NCI-H1092 treated with DMSO at 0.1 percent for 48 hours (cell line): Measurements from ENCODE around the gene MCRIP1.
A peak's percentile ranks its signal among the peaks of the same experiment; 100 is the strongest.
"Not testable (repeated sequence)": the region's sequence is repeated elsewhere in the genome, so short reads cannot be mapped to it uniquely, and the experiment has no call there.

Experiments
- DNase-seq: peaks from one replicate; lab custom pipeline; 2025; lab: John Stamatoyannopoulos, UW

The MCRIP1 gene

DNA sequence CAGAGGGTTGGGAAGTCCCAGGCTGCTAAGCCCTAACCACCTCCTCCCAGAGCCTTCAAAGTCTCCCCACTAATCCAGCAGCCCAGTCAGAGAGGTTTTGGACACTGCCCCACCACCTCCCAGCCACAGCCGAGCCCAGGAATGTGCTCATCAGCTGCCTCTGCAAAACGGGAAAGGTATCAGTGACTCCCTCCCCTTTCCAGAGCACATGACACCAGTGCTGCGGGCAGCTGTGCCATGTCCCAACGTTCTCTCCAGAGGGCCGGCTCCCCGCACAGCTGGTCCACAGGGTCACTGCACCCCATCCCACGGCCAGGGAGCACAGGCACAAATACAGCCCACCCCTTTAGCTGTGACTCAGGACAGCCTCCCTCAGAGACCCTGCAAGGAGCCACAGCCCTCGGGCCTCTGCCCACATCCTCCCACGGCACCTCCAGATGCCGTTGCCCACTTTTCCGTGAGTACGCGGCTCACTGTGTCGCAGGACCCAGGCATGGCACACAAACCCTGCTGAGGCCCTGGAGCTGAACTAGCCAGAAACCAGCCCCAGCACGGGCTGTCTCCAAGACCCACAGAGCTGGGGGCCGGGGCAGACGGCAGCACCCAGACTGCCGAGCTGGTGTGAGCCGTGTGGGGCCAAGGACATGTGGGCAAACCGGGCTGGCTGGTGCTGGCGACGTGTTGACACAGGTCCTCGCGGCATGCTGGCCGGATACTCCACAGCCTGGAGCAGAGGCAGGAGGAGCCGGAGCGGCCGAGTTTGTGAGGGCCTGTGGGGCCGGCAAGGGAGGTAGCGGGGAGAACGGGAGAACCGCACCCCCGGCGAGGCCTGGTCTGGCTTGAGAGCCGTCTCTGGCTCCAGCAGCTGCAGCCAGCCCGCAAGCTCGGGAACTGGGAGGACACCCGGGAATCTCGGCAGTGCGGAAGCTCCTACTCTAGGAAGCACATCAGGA is 8.0 kb upstream of the MCRIP1 start:
- DNase-seq, result no peak

GRCh38 chr17:81840059-81840458 is 7.0 kb upstream of the MCRIP1 start:
- not testable (repeated sequence) for DNase-seq

DNA sequence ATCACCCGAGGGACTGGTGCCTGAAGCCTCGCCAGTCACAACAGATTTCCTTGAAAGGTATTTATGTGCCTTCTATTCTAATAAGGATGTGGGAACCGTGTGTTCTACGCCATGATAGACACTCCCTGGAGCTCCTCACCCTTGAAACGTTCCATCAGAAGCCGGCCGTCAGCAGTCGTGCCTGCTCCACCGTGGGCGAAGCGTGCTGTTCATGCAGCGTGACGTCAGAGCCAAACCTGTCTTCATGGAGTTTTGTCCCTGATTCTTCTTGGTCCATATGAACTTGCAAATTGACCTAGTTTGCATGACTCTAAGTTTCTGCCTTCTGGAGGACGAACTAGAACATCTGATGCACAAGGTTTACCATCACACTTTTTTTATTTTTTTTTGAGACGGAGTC is 6.2 kb upstream of the MCRIP1 start:
- no peak for DNase-seq

DNA sequence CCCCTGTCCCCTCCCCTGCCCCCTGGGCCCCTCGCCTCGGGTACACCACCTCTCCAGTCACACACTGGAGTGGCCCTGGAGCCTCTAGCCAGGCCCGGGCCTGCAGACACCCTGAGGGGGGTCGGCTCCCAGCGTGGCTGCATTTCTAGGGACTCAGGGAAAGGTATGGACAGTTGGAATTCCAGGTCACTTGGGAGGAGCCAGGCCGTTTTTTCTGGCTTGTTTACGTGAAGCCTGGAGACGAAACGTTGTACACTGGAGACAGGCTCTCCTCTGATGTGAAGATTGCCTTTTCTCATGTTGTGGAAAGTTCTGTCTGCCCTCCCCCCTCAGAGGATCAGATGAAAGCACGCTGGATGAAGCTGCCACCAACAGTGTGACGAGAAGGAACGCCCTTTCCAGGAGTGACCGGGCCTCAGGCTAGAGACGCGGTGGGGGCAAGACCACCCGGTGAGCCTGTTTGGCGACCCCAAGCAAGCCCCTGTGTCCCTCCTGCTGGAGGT is 5.7 kb upstream of the MCRIP1 start:
- no peak for DNase-seq

- no peak for DNase-seq
These were observed 4.5 kb upstream of the MCRIP1 start for GRCh38 chr17:81837641-81838040.

GRCh38 chr17:81834831-81835267 is 1.8 kb upstream of the MCRIP1 start, which contains the start of gene PPP1R27:
Gene PPP1R27 (minus strand): TSS chr17:81835050. CDS start chr17:81834953, 97 bp downstream.
- no peak for DNase-seq

DNA sequence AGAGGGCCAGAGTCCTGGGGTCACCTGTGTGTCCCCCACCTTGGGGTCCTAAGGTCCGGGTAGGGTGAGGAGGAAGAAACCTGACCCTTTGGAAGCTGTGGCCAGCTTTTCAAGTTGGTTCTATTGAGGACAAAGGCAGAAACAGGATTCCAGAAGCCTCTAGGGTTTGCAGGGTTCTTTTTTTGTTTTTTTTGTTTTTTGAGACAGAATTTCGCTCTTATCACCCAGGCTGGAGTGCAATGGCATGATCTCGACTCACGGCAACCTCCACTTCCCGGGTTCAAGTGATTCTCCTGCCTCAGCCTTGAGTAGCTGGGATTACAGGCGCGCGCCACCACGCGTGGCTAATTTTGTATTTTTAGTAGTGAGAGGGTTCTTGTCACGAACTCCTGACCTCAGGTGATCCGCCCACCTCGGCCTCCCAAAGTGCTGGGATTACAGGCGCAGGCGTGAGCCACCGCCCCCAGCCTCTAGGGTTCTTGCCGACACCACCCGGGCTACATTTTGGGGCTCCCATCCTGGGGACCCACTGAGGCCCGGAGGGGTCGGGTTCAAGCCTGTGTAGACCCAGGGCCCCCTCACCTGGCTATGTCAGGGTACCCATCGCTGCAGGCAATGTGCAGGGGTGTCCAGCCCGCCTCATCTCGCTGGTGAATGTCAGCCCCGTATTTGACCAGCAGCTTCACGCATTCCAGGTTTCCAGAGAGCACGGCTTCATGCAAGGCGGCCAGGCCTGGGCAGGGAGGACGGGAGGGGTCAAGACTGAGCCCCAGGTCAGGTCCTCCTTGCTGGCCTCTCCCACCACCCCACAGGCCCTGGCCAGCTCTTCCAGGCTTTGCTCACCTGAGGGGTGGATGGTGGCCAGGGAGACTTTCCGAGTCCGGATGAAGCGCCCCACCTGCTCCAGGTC is 1.1 kb upstream of the MCRIP1 start:
- no peak for DNase-seq

DNA sequence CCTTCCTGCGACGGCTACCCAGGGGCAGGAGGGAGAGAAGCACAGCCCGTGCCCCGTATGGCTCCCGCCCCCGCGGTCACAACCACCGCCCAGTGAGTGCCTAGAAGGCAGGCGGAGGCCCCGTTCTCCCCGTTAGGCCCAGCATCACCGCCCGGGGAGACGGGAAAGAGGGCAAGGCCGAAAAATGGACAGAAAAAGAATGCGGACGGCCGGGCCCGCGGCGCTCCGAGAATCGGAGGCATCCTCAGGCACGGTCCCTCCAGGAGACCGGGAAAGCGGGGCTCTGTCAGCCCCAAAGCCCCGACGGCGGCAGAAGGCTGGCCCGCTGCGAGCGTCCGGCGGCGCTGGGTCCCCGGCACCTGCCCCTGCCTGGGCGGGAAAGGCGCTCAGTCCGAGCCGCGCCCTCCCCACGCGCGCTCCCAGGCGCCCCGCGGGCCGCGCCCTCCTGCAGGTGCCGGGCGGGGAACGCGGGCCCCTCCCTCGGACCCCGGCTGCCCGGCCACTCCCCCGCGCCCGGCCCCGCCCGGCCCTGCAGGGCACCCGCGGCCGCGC is 407 bp downstream of the MCRIP1 start:
- DNase-seq, result no peak

DNA sequence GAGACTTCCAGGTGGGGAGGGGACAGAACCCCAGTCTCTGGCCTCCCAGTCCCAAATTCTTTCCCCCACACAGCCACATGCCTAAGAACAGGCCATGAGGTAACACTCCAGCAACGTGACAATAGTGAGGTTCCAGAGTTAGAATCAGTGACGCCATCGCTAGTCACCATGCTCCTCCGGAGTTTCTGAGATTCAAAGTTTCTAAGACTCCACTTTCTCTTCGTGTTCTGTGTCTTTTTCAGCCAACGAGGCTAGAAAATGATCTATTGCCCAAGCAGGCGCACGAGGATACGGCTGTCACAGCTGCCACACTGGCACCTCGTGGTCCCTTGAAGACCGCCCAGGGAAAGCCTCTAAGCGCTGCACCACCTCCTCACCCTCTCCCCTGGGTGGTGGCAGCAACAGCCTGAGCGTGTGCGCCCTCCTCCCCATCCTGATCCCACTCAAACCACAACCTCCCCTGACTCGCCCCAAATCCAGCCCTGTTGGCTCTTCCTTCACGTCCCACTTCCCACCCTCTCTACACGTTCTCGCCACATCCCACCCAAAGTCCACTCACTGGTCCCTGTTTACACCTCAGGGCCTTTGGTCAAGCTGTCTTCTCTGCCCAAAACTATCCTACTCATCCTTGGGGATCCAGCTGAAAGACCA is 1.0 kb downstream of the MCRIP1 start:
- peak; percentile 51 for DNase-seq

GRCh38 chr17:81831563-81831956 is 1.5 kb downstream of the MCRIP1 start:
- no peak for DNase-seq

DNA sequence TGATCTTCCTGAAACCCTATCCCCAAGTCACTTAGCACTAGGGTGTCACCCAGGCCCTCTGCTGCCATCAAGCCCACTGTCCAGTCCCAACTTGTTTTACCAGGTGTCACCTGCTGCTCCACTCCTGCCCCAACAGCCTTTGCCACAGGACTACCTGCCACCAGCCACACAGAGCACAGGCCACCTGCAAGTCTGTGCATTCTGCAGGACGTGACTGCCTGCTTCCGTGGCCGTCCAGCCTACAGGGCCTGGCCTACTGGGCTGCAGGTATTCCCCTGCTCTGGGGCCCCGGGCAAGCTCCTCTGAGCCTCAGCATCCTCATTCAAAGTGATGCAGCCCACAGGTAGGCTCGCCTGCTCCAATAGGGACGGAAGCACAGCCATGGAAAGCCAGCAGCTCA is 3.2 kb downstream of the MCRIP1 start:
- no peak for DNase-seq

- no peak for DNase-seq
These were observed 4.4 kb downstream of the MCRIP1 start for GRCh38 chr17:81828656-81829055.

- DNase-seq, result no peak
These were observed 7.1 kb downstream of the MCRIP1 start for GRCh38 chr17:81825841-81826466.

DNA sequence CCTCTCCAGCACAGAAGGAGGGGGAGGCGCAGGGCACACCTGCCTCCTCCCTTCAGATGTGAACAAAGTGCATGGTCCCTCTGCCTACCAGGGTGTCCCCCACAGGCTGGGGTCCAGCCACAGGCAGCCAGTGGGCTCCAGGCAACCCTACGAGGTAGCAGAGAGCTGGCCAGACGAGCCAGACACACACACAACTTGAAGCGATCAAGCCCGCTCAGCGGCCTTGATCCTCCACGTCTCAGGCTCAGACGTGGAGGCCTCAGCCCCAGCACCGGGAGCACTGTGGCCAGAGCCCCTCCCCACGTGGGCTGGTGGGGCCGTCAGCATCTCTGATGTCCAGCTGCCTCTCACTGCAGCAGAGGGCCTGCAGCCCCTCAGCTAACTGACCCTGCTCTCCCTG is 8.5 kb downstream of the MCRIP1 start:
- DNase-seq, result no peak

DNA sequence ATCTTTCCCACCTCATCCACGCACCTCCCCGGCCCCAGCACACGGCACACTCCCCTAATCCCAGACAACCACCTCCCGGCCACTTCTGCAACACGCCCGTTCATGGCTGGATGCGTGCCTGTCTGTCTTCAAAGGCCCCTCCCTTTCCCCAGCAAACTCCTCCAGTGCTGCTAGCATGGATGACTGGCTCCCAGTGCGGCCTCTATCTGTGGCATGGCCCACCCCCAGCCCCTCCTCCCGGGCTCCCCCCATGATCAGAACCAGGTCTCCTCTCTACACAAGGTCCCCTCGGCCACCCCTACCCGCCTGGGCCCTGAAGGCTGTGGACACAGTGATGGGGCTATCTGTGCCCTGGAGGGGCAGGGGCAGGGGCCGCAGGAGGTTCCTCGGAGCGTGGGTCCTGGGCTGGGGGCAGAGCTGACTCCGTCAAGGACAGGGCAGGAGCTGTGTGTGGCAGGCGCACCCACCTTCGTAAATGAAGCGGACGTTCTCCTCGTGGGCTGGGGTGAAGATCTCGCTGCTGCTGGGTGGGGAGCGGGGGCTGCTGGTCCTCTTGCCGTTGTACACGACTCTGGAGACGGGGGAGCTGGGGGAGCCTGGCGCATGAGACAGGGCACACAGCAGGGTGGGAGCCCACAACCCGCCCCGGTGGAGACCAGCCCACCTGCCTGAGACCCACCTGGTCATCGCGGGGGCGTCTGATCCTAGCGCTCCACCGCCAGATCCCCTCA is 9.1 kb downstream of the MCRIP1 start:
- no peak for DNase-seq

GRCh38 chr17:81822996-81823819 is 9.9 kb downstream of the MCRIP1 start:
- DNase-seq, result no peak

DNA sequence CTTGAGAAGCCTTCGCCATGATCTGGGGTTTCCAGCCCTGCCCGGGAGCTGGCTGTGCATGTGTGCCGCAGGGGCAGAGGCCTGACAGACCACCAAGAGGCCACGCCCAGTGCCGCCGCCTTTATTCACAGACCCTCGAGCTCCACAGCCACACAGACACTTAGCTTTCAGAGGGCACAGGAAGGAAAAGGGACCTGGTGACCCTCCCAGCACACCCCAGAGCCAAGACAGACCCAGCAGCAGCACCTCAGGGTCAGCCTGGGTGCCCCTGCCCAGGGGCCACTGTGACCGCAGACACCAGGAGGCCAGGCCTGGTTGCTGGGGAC is 10.8 kb downstream of the MCRIP1 start:
- DNase-seq, result no peak

- DNase-seq, result no peak
These were observed 11.3 kb downstream of the MCRIP1 start for GRCh38 chr17:81821603-81822311.

DNA sequence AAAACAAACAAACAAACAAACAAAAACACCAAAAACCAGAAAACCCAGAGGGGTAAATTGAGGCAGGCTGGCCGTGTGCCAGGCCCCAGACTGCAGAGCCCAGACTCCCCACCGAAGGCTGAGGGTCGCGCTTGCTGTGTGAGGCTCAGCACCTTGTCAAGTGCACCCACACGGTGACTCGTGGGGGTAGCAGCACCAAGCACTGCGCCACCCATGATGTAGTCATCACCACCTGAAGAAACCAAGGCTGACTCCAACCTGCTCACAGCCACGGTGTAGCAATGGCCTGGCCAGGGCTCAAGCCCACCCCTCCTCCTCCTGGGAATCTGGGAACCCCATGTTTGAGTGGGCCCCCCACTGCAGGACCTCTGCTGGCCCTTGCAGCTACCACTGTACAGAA is 11.9 kb downstream of the MCRIP1 start:
- no peak for DNase-seq
